Mesothelial cell of epicardium (in vitro differentiated cells): ENCODE data around the gene LMF1. TPM values are rescaled to one million over a fixed set of nuclear protein-coding genes. Genes with fewer than 3 reads are reported as not detected.

Source experiments
- DNase-seq, 2 experiments: peaks; one replicate each; pipeline ENCODE4 v3.0.0; 2021; ENCODE audit warnings: low spot score in 2 of 2; ENCODE audit not compliant: unreplicated experiment in 2 of 2
- H3K27ac Mint-ChIP-seq: 2 replicates; pipeline ENCODE4 v1.8.0; 2021; ENCODE audit warnings: mixed read lengths
- H3K27me3 Mint-ChIP-seq: 2 replicates; pipeline ENCODE4 v1.8.0; 2021; ENCODE audit warnings: low read depth, mixed read lengths
- H3K36me3 Mint-ChIP-seq: 2 replicates; pipeline ENCODE4 v1.8.0; 2021; ENCODE audit warnings: mixed read lengths
- H3K4me1 Mint-ChIP-seq: 2 replicates; pipeline ENCODE4 v1.8.0; 2021; ENCODE audit warnings: mixed read lengths
- H3K4me3 Mint-ChIP-seq: 2 replicates; pipeline ENCODE4 v1.8.0; 2021; ENCODE audit warnings: mild to moderate bottlenecking, moderate library complexity, mixed read lengths
- H3K9me3 Mint-ChIP-seq: 2 replicates; pipeline ENCODE4 v1.8.0; 2021; ENCODE audit warnings: mixed read lengths
- total RNA-seq: library from RNA; stranded (reverse); gene quantifications from 3 replicates; pipeline ENCODE4 v1.2.1, GENCODE V29; 2021
- TF ChIP-seq, protein P1 (sequence below): fragments of 200-600 bp; sonication (generic); IDR thresholded peaks from one replicate; pipeline ENCODE4 v1.5.0; 2021; ENCODE audit warnings: antibody characterized with exemption; ENCODE audit not compliant: unreplicated experiment

The LMF1 gene
- total RNA-seq, 1 donor from 2014 or later, result 37.4 TPM

DNA sequence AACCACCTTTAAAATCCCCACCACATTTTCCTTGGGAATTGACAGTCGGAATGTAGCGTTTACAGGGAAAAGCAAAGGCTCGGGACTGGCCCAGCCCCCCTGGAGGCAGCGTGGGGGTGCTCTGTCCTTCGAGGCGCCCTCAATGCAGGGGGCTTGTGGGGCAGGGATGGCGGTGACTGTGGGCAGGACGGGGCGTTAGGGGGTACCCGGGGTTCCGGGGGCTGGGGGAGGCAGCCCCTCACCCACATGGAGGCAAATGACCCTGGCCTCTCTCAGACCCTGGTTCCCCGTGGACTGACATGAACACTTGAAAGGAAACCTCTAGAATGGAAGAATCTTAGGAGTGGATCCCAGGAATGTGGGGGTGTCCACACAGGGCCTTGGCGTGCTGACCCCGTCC lies 91.9 kb downstream of the LMF1 start:
- no peaks in the 10 kb centered on the region for H3K27me3 Mint-ChIP-seq
- TF ChIP-seq, protein P1, sequence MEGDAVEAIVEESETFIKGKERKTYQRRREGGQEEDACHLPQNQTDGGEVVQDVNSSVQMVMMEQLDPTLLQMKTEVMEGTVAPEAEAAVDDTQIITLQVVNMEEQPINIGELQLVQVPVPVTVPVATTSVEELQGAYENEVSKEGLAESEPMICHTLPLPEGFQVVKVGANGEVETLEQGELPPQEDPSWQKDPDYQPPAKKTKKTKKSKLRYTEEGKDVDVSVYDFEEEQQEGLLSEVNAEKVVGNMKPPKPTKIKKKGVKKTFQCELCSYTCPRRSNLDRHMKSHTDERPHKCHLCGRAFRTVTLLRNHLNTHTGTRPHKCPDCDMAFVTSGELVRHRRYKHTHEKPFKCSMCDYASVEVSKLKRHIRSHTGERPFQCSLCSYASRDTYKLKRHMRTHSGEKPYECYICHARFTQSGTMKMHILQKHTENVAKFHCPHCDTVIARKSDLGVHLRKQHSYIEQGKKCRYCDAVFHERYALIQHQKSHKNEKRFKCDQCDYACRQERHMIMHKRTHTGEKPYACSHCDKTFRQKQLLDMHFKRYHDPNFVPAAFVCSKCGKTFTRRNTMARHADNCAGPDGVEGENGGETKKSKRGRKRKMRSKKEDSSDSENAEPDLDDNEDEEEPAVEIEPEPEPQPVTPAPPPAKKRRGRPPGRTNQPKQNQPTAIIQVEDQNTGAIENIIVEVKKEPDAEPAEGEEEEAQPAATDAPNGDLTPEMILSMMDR, result no peak
- DNase-seq, result no peak
- H3K4me3 Mint-ChIP-seq, result no peak overlapping the region
- no peaks in the 10 kb centered on the region for H3K9me3 Mint-ChIP-seq
- no peak overlapping the region for H3K27ac Mint-ChIP-seq
- peaks cover 7% of the 10 kb centered on the region for H3K36me3 Mint-ChIP-seq
- no peaks in the 10 kb centered on the region for H3K4me1 Mint-ChIP-seq

DNA sequence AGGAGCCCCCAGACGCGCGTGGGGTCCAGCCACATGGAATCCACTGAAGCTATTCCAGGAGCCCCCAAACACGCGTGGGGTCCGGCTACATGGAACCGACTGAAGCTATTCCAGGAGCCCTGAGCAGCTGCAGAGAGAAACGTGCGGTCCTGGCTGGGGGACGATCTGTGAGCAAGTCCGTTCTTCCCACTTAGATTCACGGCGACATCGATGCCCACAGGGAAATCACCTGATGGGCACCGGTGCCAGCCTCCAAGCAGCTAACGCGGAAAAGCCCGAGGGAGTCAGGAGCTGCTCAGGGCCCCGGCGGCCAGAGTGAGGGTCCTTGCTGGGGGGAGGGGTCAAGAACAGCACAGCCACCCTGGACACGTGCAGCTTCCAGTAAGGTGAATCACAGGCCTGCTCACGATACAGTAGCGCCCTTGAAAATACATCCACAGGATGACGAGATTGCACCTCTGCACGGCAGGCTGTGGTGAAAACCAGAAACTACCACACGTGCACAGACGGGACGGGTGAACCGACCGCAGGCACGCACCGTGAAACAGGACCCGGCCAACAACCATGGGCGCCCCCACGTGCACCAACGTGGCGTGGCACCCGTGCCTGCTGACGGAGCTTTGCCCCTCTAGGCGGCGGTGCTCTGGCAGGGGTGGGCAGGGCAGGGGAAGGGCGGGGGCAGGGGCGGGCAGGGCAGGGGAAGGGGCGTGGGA lies 92.6 kb downstream of the LMF1 start:
- Mint-ChIP-seq H3K4me3 (no peak overlapping the region), H3K27ac (no peak overlapping the region), H3K36me3 (peaks cover 10% of the 10 kb centered on the region), H3K4me1 (no peaks in the 10 kb centered on the region), H3K27me3 (no peaks in the 10 kb centered on the region), H3K9me3 (no peaks in the 10 kb centered on the region)
- TF ChIP-seq, protein P1, result no peak
- DNase-seq, result peak in 1 of 2 experiments; percentile 18

DNA sequence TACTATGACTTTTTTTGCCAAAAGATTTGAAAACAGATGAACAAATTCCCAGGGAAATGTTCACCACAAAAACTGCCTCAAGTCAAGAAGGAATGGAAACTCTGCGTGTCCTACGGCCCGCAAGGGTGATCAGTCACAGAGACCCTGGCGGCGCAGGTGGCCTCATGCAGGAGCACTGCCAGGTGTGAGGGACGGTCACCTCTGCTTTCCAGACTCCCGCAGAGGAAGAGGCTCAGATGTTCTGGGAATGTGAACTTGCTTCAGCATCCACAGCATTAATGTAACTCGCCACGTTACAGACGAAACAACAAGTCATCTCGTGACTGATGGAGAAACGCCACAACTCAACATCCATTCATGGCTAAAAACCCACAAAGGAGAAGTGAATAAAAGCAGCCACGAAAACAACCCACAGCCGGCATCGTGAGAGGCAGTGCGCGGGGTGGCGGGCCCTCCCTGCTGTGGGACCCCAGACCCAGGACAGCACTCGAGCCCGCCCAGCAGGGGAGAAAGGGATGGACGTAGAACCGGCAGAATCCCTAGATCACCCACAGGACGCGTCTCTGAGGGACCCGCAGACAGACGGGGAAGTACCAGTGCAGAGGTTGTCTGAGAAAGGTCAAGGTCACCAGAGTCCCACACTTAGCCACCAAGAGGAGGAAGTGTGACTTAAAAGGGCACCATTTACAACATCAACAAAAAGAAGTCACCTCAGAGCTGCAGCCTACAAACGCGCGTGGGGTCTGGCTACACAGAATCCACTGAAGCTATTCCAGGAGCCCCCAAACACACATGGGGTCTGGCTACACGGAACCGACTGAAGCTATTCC lies 93.3 kb downstream of the LMF1 start:
- no peaks in the 10 kb centered on the region for H3K27me3 Mint-ChIP-seq
- H3K9me3 Mint-ChIP-seq, result no peaks in the 10 kb centered on the region
- no peaks in the 10 kb centered on the region for H3K4me1 Mint-ChIP-seq
- TF ChIP-seq, protein P1, result no peak
- DNase-seq, result no peak
- peaks cover 10% of the 10 kb centered on the region for H3K36me3 Mint-ChIP-seq
- no peak overlapping the region for H3K4me3 Mint-ChIP-seq
- no peak overlapping the region for H3K27ac Mint-ChIP-seq

DNA sequence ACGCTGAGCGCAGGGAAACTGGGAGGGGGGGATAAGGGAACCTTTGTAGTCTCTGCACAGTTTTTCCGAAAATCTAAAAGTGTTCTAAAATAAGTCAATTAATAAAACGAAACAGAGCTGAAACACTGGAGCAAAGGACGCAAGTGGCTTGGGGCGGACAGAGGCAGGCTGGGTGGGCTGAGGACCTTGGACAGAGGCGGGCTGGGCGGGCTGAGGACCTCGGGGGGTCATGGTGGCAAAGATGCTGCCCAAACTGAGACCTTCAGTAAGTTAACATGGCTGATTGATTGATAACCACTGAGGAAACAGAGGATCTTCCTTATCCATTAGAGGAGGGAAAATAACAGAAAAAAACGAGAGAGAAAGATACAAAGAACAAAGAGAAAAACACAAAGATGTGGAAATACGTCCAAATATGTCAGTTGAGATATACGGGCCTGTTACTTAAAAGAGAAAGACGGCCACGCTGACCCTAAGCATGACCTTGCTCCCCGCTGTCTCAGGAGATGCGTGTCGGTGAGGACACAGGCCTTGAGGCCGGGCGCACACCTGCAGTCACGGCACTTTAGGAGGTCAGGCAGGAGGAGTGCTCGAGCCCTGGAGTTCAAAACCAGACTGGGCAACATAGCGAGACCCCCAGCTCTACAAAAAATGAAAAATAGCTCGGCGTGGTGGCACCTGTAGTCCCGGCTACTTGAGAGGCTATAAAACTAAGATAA lies 94.1 kb downstream of the LMF1 start:
- H3K4me1 Mint-ChIP-seq, result no peaks in the 10 kb centered on the region
- no peaks in the 10 kb centered on the region for H3K27me3 Mint-ChIP-seq
- no peak for DNase-seq
- TF ChIP-seq, protein P1, result no peak
- no peak overlapping the region for H3K27ac Mint-ChIP-seq
- H3K36me3 Mint-ChIP-seq, result peaks cover 7% of the 10 kb centered on the region
- H3K4me3 Mint-ChIP-seq, result no peak overlapping the region
- no peaks in the 10 kb centered on the region for H3K9me3 Mint-ChIP-seq

DNA sequence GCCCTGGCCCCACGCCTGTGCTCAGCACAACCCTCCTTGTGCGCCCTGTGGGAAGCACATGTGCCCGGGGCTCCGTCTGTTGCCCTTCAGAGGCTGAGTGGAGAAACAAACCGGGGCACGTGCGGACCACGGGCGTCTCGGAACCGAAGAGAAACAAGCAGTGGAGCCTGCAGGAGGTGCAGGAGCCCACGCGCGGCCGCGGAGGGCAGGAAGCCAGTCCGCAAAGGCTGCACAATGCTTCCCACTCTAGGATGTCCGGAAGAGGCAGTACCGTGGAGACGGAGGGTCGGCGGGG lies 94.8 kb downstream of the LMF1 start:
- TF ChIP-seq, protein P1, result no peak
- Mint-ChIP-seq H3K4me3 (no peak overlapping the region), H3K4me1 (no peaks in the 10 kb centered on the region), H3K36me3 (peaks cover 7% of the 10 kb centered on the region), H3K27ac (no peak overlapping the region), H3K9me3 (no peaks in the 10 kb centered on the region), H3K27me3 (no peaks in the 10 kb centered on the region)
- no peak for DNase-seq
